Measurements from ENCODE around the gene ITIH4.

GRCh38 chr3:52836986-52837385 is 6.5 kb upstream of the ITIH4 start:
- TF ChIP-seq KDM4B (IDR thresholded peaks at IDR 0.05; ENCODE audit: borderline replicate concordance in 2 of 2, low read depth in 1 of 2) (no peak), FUS (optimal IDR thresholded peaks at IDR 0.05; ENCODE audit: low read depth, low read length) (no peak), MTA2 (IDR thresholded peaks at IDR 0.05; ENCODE audit: low read depth) (no peak)

Measured in K562 (cell line).